GM19438 (cell line): Measurements from ENCODE around the gene PRPF19.

Experiments used
- ATAC-seq: cut with Tn5 transposase; IDR thresholded peaks from one replicate; pipeline ENCODE4 v1.9.1; 2021; ENCODE audit warnings: low read depth; ENCODE audit not compliant: unreplicated experiment

PRPF19 gene

DNA sequence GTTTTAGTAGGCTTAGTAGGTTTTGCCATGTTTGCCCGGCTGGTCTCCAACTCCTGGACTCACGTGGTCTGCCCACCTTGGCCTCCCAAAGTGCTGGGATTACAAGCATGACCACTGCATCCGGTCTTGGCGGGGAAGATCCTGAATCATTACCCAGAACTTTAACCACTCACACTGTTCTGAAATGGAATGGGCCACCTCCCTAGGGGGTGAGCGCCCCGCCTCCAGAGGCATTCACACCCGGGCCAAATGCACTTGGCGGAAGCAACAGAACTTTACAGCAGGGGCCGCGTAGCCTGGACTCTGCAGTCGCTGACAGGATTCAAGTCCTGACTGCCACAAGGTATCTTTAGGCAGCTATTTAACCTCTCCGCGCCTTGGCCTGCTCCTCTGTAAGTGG, 59.1 kb downstream of the PRPF19 start:
- no peak for ATAC-seq

DNA sequence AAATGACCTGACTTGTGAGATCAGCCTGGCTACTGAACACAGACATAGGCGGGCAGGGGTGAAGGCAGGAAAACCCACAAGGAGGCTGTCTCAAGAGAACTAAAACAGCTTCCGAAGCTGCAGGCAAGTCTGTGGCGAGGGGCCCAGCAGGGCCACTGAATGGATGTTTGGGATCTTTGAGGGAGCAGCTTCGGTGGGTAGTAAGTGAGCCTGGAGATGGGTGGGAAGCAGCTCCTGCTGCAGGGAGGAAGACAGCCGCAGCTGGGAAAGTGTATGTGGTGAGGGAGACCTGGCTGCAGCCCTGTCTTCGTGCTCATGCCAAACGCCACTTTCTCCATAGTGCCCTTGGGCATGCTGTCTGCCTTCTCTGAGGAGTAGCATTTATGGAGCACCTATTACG, 61.0 kb downstream of the PRPF19 start:
- ATAC-seq, result no peak

DNA sequence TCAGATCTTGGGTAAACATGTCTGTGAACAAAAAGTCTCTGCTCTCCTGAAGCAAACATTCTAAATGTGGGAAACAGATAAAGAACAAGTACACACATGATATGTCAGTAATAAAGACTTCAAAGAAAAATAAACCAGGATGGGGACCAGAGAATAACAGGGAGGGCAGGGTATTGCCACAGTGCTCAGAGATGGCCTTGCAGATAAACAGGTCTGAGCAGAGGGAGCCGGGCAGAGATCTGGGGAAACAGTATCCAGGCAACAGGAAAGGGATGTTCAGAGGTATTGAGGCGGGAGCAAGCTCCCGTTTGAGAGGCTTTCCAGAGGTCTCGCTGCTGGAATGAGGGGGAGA, 61.5 kb downstream of the PRPF19 start:
- ATAC-seq, result no peak

DNA sequence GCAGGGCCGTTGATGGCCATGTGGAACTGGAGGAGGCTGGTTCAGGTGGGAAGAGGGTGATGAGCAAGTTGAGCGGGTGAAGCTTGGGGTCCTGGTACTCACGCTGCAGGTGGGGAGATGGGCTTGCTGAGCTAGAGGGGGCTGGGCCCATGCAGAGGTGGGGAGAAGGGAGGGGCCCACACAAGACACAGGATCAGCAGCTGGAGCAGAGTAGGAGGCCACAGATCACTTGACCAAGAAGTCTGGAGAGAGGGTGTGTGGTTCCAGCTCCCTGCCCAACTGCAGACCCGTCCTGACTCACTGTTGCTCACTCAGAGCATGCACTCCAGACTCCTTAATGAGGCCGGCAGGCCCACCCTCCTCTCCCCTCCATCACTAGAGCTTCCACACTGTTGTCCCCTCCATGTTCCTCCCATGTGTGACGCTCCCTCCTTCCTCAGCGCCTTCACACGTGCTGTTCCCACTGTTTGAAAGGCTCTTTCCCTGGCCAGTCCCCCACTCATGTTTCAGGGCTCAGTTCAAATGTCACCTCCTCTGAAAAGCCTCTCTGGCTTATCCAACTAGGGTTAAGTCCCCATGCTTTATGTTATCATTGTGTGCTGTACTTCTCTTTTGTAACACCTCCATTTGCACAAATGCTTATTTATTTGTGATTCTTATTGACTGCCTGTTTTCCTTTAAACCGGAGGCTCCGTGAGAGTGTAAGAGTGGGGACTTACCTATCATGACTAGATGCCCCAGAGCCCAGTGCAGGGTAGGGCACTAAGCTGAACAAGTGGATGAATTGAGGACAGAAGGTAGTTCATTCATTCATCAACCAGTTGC, 62.1 kb downstream of the PRPF19 start:
- ATAC-seq, result no peak

DNA sequence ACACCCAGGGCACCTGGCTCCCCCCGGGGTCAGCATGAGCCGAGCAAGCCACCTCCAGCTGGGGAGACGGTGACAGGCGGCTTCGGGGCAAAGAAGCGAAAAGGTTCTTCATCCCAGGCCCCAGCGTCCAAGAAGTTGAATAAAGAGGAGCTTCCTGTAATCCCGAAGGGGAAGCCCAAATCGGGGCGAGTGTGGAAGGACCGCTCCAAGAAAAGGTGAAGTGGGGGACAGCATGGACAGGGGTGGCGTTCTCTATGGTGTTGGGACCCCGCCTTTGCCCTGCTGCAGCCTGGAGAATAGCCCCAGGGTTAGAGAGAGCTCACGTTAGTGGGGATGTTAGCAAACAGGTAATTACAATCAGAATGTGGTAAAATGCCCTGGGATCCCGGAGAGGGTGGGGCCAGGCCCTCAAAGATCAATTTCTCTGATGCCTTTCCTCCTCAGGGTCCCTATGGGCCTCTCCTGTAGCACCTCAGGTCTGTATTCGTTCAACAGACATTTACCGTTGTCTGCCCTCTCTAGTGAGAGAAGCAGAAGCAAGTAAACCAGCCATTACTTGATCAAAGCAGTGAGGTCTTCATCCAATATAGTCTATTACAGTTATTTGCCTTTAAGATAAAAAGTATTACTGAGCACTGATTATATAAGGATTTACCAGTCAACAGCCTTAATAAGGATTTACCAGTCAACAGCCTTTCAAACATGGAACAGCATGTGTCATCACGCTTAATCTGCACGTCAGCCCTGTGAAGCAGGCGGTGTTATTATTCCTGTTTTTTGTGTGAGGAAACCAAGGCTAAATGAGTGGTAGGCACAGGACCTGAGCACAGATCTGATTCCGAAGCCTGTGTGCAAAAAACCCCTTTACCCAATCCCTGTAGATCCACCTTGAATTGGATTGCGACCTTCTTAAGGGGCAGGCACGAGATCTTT, 63.5 kb downstream of the PRPF19 start:
- ATAC-seq, result no peak

DNA sequence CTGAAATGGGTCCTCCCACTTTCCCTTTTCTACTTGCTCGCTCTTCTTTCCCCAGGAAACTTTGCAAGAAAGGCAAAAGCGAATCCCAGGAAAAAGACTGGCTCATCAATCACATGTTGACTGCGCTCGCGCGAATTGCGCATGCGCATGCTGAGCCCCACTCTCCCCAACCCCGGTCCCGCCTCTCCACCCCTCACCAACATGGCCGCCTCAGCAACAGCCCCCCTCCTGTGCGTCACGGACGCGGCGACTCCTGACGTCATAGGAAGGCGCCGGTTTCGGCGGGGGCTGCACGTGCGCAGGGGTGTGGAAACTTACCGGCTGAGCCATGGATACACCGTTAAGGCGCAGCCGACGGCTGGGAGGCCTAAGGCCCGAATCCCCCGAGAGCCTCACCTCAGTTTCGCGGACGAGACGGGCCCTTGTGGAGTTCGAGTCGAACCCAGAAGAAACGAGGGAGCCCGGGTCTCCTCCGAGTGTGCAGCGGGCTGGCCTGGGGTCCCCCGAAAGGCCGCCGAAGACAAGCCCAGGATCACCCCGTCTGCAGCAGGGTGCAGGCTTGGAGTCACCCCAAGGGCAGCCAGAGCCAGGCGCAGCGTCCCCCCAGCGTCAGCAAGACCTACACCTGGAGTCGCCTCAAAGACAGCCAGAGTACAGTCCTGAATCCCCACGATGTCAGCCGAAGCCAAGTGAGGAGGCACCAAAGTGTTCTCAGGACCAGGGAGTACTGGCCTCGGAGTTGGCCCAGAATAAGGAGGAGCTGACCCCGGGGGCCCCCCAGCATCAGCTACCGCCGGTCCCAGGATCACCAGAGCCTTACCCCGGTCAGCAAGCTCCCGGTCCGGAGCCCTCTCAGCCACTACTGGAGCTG, 64.4 kb downstream of the PRPF19 start, which contains the start of gene CCDC86:
Gene CCDC86 (plus strand): TSS at position 317 of the 871 bp plus-strand sequence. CDS start 12 bp downstream, at position 329.
- ATAC-seq, result peak; percentile 79
